Stimulated activated CD4-positive, alpha-beta T cell treated with anti-CD3 and anti-CD28 coated beads, Interleukin-4, amount 100 ng/mL, for 4 hours (primary cell): Measurements from ENCODE around the gene SF3A2.

Experiments used
- DNase-seq, 2 experiments: peaks; one replicate each; pipeline ENCODE4 v3.0.0-alpha.2; 2020

Gene SF3A2

GRCh38 chr19:2208975-2209374 is 27.6 kb upstream of the SF3A2 start:
- no peak for DNase-seq

GRCh38 chr19:2209408-2209807 is 27.2 kb upstream of the SF3A2 start:
- no peak for DNase-seq

- no peak for DNase-seq
These were observed 26.4 kb upstream of the SF3A2 start for GRCh38 chr19:2210206-2210605.

- no peak for DNase-seq
These were observed 25.5 kb upstream of the SF3A2 start for GRCh38 chr19:2210987-2211740.

- DNase-seq = no peak
These were observed 23.5 kb upstream of the SF3A2 start for GRCh38 chr19:2212861-2213711.

- no peak for DNase-seq
These were observed 22.8 kb upstream of the SF3A2 start for GRCh38 chr19:2213799-2214198.

- DNase-seq = no peak
These were observed 22.4 kb upstream of the SF3A2 start for GRCh38 chr19:2214251-2214650.

- DNase-seq = peak in 1 of 2 experiments; percentile 37
These were observed 21.3 kb upstream of the SF3A2 start for GRCh38 chr19:2215281-2215751.

GRCh38 chr19:2216361-2217225 is 20.0 kb upstream of the SF3A2 start:
- DNase-seq = no peak

- no peak for DNase-seq
These were observed 19.0 kb upstream of the SF3A2 start for GRCh38 chr19:2217591-2217990.

GRCh38 chr19:2219726-2220125 is 16.9 kb upstream of the SF3A2 start:
- DNase-seq = no peak

- no peak for DNase-seq
These were observed 15.3 kb upstream of the SF3A2 start for GRCh38 chr19:2221250-2221831.

GRCh38 chr19:2221918-2222317 is 14.7 kb upstream of the SF3A2 start:
- no peak for DNase-seq

- no peak for DNase-seq
These were observed 13.2 kb upstream of the SF3A2 start for GRCh38 chr19:2223391-2223790.

GRCh38 chr19:2223959-2224358 is 12.7 kb upstream of the SF3A2 start:
- no peak for DNase-seq

- no peak for DNase-seq
These were observed 11.8 kb upstream of the SF3A2 start for GRCh38 chr19:2224754-2225349.

- DNase-seq = no peak
These were observed 11.1 kb upstream of the SF3A2 start for GRCh38 chr19:2225415-2226050.

GRCh38 chr19:2226051-2226839 is 10.4 kb upstream of the SF3A2 start:
- no peak for DNase-seq

- no peak for DNase-seq
These were observed 9.7 kb upstream of the SF3A2 start for GRCh38 chr19:2226840-2227360.

- DNase-seq = no peak
These were observed 9.0 kb upstream of the SF3A2 start for GRCh38 chr19:2227415-2228156.
